ENCODE results near the gene WASHC3. TPM values are rescaled to one million over a fixed set of nuclear protein-coding genes. Genes with fewer than 3 reads are reported as not detected.

The WASHC3 gene
- total RNA-seq, 2 donors from 2014 or later: 26.8 to 30.6 TPM

GRCh38 chr12:102050660-102051430, 10.9 kb downstream of the WASHC3 start:
- intact Hi-C loops (cut with DNase I): no loop called here
- no peak for DNase-seq
- no peaks in the 10 kb centered on the region for H3K27me3 ChIP-seq
- no peak for TF ChIP-seq CTCF (IDR thresholded peaks at IDR 0.05)
- no peak overlapping the region for H3K27ac ChIP-seq
- no peaks in the 10 kb centered on the region for H3K36me3 ChIP-seq
- no peaks in the 10 kb centered on the region for H3K4me1 ChIP-seq
- H3K9me3 ChIP-seq: no peaks in the 10 kb centered on the region
- no peak overlapping the region for H3K4me3 ChIP-seq
- no peak overlapping the region for H3K9ac ChIP-seq (ENCODE audit: low read depth in 2 of 2, low read length in 2 of 2)

GRCh38 chr12:102043928-102044327, 17.9 kb downstream of the WASHC3 start:
- no peak overlapping the region for H3K9ac ChIP-seq (ENCODE audit: low read depth in 2 of 2, low read length in 2 of 2)
- H3K27ac ChIP-seq: no peak overlapping the region
- no peaks in the 10 kb centered on the region for H3K4me1 ChIP-seq
- no peaks in the 10 kb centered on the region for H3K27me3 ChIP-seq
- no peaks in the 10 kb centered on the region for H3K9me3 ChIP-seq
- H3K36me3 ChIP-seq: no peaks in the 10 kb centered on the region
- TF ChIP-seq CTCF (IDR thresholded peaks at IDR 0.05): no peak
- DNase-seq: no peak
- intact Hi-C loops (cut with DNase I): no loop called here
- H3K4me3 ChIP-seq: no peak overlapping the region

- Histone ChIP-seq H3K4me3 (no peak overlapping the region), H3K4me1 (no peaks in the 10 kb centered on the region), H3K36me3 (no peaks in the 10 kb centered on the region), H3K9ac (ENCODE audit: low read depth in 2 of 2, low read length in 2 of 2) (no peak overlapping the region), H3K9me3 (no peaks in the 10 kb centered on the region), H3K27me3 (no peaks in the 10 kb centered on the region), H3K27ac (no peak overlapping the region)
- intact Hi-C loops (cut with DNase I): no loop called here
- TF ChIP-seq CTCF (IDR thresholded peaks at IDR 0.05): no peak
- no peak for DNase-seq
These were observed 27.6 kb downstream of the WASHC3 start for GRCh38 chr12:102033991-102034745.

GRCh38 chr12:102031852-102032251, 29.9 kb downstream of the WASHC3 start:
- no peak overlapping the region for H3K9ac ChIP-seq (ENCODE audit: low read depth in 2 of 2, low read length in 2 of 2)
- H3K27me3 ChIP-seq: no peaks in the 10 kb centered on the region
- TF ChIP-seq CTCF (IDR thresholded peaks at IDR 0.05): no peak
- H3K9me3 ChIP-seq: no peaks in the 10 kb centered on the region
- no peaks in the 10 kb centered on the region for H3K4me1 ChIP-seq
- intact Hi-C loops (cut with DNase I): no loop called here
- no peak for DNase-seq
- H3K4me3 ChIP-seq: no peak overlapping the region
- H3K36me3 ChIP-seq: no peaks in the 10 kb centered on the region
- no peak overlapping the region for H3K27ac ChIP-seq

- TF ChIP-seq CTCF (IDR thresholded peaks at IDR 0.05): no peak
- no peak overlapping the region for H3K4me3 ChIP-seq
- no peak overlapping the region for H3K27ac ChIP-seq
- no peaks in the 10 kb centered on the region for H3K9me3 ChIP-seq
- intact Hi-C loops (cut with DNase I): no loop called here
- H3K36me3 ChIP-seq: no peaks in the 10 kb centered on the region
- DNase-seq: no peak
- no peaks in the 10 kb centered on the region for H3K27me3 ChIP-seq
- H3K4me1 ChIP-seq: no peaks in the 10 kb centered on the region
- no peak overlapping the region for H3K9ac ChIP-seq (ENCODE audit: low read depth in 2 of 2, low read length in 2 of 2)
These were observed 32.6 kb downstream of the WASHC3 start for GRCh38 chr12:102029141-102029540.
